ENCODE results near the gene KRTAP24-1. TPM values are rescaled to one million over a fixed set of nuclear protein-coding genes. Genes with fewer than 3 reads are reported as not detected.

KRTAP24-1 gene
- total and polyA plus RNA-seq, 2 of the 13 experiments (the other 11 are each of a cell fraction or from before 2014, with no cell fraction given): not detected

DNA sequence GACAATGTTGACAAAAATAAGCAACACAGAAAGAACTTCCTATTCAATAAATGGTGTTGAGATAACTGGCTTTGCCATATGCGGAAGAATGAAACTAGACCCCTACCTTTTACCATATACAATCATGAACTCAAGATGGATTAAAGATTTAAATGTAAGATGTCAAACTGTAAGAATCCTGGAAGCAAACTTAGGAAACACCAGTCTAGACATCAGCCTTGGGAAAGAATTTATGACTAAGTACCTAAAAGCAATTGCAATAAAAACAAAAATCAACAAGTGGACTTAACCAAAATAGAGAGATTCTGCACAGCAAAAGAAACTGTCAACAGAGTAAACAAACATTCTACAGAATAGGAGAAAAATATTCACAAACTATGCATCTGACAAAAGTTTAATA is 50.7 kb downstream of the KRTAP24-1 start:
- DNase-seq (ENCODE audit: low spot score): no peak
- POLR2A ChIA-PET: no interaction called here
- no peak for TF ChIP-seq RERE (CRISPR knock-in tag; IDR thresholded peaks at IDR 0.05; ENCODE audit: low read depth)
- no peak for TF ChIP-seq ZNF883 (CRISPR knock-in tag; IDR thresholded peaks at IDR 0.05; ENCODE audit: not compliant biosample characterization)
- TF ChIP-seq GATAD2A (CRISPR knock-in tag; IDR thresholded peaks at IDR 0.05): no peak
- no peak for TF ChIP-seq ETV6 (CRISPR knock-in tag; conservative IDR thresholded peaks at IDR 0.05)
- no peak for TF ChIP-seq ELF3 (CRISPR knock-in tag; IDR thresholded peaks at IDR 0.05)
- TF ChIP-seq, protein P1, sequence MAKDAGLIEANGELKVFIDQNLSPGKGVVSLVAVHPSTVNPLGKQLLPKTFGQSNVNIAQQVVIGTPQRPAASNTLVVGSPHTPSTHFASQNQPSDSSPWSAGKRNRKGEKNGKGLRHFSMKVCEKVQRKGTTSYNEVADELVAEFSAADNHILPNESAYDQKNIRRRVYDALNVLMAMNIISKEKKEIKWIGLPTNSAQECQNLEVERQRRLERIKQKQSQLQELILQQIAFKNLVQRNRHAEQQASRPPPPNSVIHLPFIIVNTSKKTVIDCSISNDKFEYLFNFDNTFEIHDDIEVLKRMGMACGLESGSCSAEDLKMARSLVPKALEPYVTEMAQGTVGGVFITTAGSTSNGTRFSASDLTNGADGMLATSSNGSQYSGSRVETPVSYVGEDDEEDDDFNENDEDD (CRISPR knock-in tag; IDR thresholded peaks at IDR 0.05; ENCODE audit: borderline replicate concordance): no peak
- WGBS (ENCODE audit: low lambda C conversion rate): 94% methylated on average over 1 of the region's 1 CpG
- Histone ChIP-seq H4K20me1 (ENCODE audit: insufficient read depth, low read length) (no peaks in the 10 kb centered on the region), H3K4me3 (replicated peaks in 1 of 3; ENCODE audit: insufficient read depth in 1 of 3, low read depth in 2 of 3, low read length in 3 of 3) (no peak overlapping the region), H3K4me1 (ENCODE audit: insufficient read depth, low read length) (no peaks in the 10 kb centered on the region), H3K27ac (ENCODE audit: extremely low read length, insufficient read depth, low read length) (no peak overlapping the region), H3K27me3 (ENCODE audit: control insufficient read depth in 1 of 2, insufficient read depth in 2 of 2, low read length in 2 of 2) (no peaks in the 10 kb centered on the region), H3K4me2 (ENCODE audit: low read depth, low read length) (no peak overlapping the region), H3K36me3 (replicated peaks in 1 of 2; ENCODE audit: control insufficient read depth in 1 of 2, insufficient read depth in 2 of 2, low read length in 2 of 2) (no peaks in the 10 kb centered on the region), H3K79me2 (ENCODE audit: insufficient read depth, low read length) (no peaks in the 10 kb centered on the region), H3K9ac (ENCODE audit: insufficient read depth, low read depth, low read length) (no peak overlapping the region), H2AFZ (ENCODE audit: low read length) (no peak overlapping the region), H3K9me3 (ENCODE audit: low read length) (peaks cover 88% of the 10 kb centered on the region)
- no peak for ATAC-seq
- CTCF ChIA-PET (ENCODE audit: low intra/inter-chr PET ratio, low total read pairs): no interaction called here
- intact Hi-C loops (cut with micrococcal nuclease; ENCODE audit: unreplicated experiment): no loop called here
- in situ Hi-C loops (cut with HindIII; ENCODE audit: extremely low pct_ligation_motif_present, low pct_unique_long_range_greater_than_20kb): no loop called here
- no peak for FAIRE-seq
- BruUV-seq (replicated peaks): no TSS peak

Other genes starting within 250 kb of the KRTAP24-1 start
- not detected in 2 replicates for gene CLDN17, start 116.1 kb downstream of the KRTAP24-1 start, total RNA-seq (2016; rRNA removed; fragmentation: Illumina TruSeq; extraction: Trizol)
- gene CLDN17, start 116.1 kb downstream of the KRTAP24-1 start, polyA plus RNA-seq (2011; rRNA removed): not detected in 2 replicates
- gene CLDN8, start 66.9 kb downstream of the KRTAP24-1 start, total RNA-seq (2016; rRNA removed; fragmentation: Illumina TruSeq; extraction: Trizol): not detected in 2 replicates
- gene CLDN8, start 66.9 kb downstream of the KRTAP24-1 start, polyA plus RNA-seq (2011; rRNA removed): not detected in 2 replicates
- not detected in 2 replicates for gene KRTAP25-1, start 6.6 kb upstream of the KRTAP24-1 start, total RNA-seq (2016; rRNA removed; fragmentation: Illumina TruSeq; extraction: Trizol)
- not detected in 2 replicates for gene KRTAP25-1, start 6.6 kb upstream of the KRTAP24-1 start, polyA plus RNA-seq (2011; rRNA removed)
- not detected in 2 replicates for gene KRTAP26-1, start 37.4 kb upstream of the KRTAP24-1 start, total RNA-seq (2016; rRNA removed; fragmentation: Illumina TruSeq; extraction: Trizol)
- not detected in 2 replicates for gene KRTAP26-1, start 37.4 kb upstream of the KRTAP24-1 start, polyA plus RNA-seq (2011; rRNA removed)
- gene KRTAP27-1, start 54.7 kb upstream of the KRTAP24-1 start, total RNA-seq (2016; rRNA removed; fragmentation: Illumina TruSeq; extraction: Trizol): not detected in 2 replicates
- not detected in 2 replicates for gene KRTAP27-1, start 54.7 kb upstream of the KRTAP24-1 start, polyA plus RNA-seq (2011; rRNA removed)
- not detected in 2 replicates for gene KRTAP23-1, start 65.7 kb upstream of the KRTAP24-1 start, total RNA-seq (2016; rRNA removed; fragmentation: Illumina TruSeq; extraction: Trizol)
- gene KRTAP23-1, start 65.7 kb upstream of the KRTAP24-1 start, polyA plus RNA-seq (2011; rRNA removed): not detected in 2 replicates
- not detected in 2 replicates for gene KRTAP13-2, start 89.3 kb upstream of the KRTAP24-1 start, total RNA-seq (2016; rRNA removed; fragmentation: Illumina TruSeq; extraction: Trizol)
- gene KRTAP13-2, start 89.3 kb upstream of the KRTAP24-1 start, polyA plus RNA-seq (2011; rRNA removed): not detected in 2 replicates
- not detected in 2 replicates for gene KRTAP13-1, start 113.1 kb upstream of the KRTAP24-1 start, total RNA-seq (2016; rRNA removed; fragmentation: Illumina TruSeq; extraction: Trizol)
- not detected in 2 replicates for gene KRTAP13-1, start 113.1 kb upstream of the KRTAP24-1 start, polyA plus RNA-seq (2011; rRNA removed)
- gene KRTAP13-3, start 143.0 kb upstream of the KRTAP24-1 start, total RNA-seq (2016; rRNA removed; fragmentation: Illumina TruSeq; extraction: Trizol): not detected in 2 replicates
- not detected in 2 replicates for gene KRTAP13-3, start 143.0 kb upstream of the KRTAP24-1 start, polyA plus RNA-seq (2011; rRNA removed)
- not detected in 2 replicates for gene KRTAP13-4, start 147.3 kb upstream of the KRTAP24-1 start, total RNA-seq (2016; rRNA removed; fragmentation: Illumina TruSeq; extraction: Trizol)
- not detected in 2 replicates for gene KRTAP13-4, start 147.3 kb upstream of the KRTAP24-1 start, polyA plus RNA-seq (2011; rRNA removed)
- gene KRTAP15-1, start 157.3 kb upstream of the KRTAP24-1 start, total RNA-seq (2016; rRNA removed; fragmentation: Illumina TruSeq; extraction: Trizol): not detected in 2 replicates
- not detected in 2 replicates for gene KRTAP15-1, start 157.3 kb upstream of the KRTAP24-1 start, polyA plus RNA-seq (2011; rRNA removed)
- not detected in 2 replicates for gene KRTAP19-1, start 197.4 kb upstream of the KRTAP24-1 start, total RNA-seq (2016; rRNA removed; fragmentation: Illumina TruSeq; extraction: Trizol)
- not detected in 2 replicates for gene KRTAP19-1, start 197.4 kb upstream of the KRTAP24-1 start, polyA plus RNA-seq (2011; rRNA removed)
- gene KRTAP19-2, start 204.5 kb upstream of the KRTAP24-1 start, total RNA-seq (2016; rRNA removed; fragmentation: Illumina TruSeq; extraction: Trizol): not detected in 2 replicates
- not detected in 2 replicates for gene KRTAP19-2, start 204.5 kb upstream of the KRTAP24-1 start, polyA plus RNA-seq (2011; rRNA removed)
- gene KRTAP19-3, start 209.1 kb upstream of the KRTAP24-1 start, total RNA-seq (2016; rRNA removed; fragmentation: Illumina TruSeq; extraction: Trizol): not detected in 2 replicates
- not detected in 2 replicates for gene KRTAP19-3, start 209.1 kb upstream of the KRTAP24-1 start, polyA plus RNA-seq (2011; rRNA removed)
- not detected in 2 replicates for gene KRTAP19-4, start 214.2 kb upstream of the KRTAP24-1 start, total RNA-seq (2016; rRNA removed; fragmentation: Illumina TruSeq; extraction: Trizol)
- gene KRTAP19-4, start 214.2 kb upstream of the KRTAP24-1 start, polyA plus RNA-seq (2011; rRNA removed): not detected in 2 replicates
- not detected in 2 replicates for gene KRTAP19-5, start 219.2 kb upstream of the KRTAP24-1 start, total RNA-seq (2016; rRNA removed; fragmentation: Illumina TruSeq; extraction: Trizol)
- not detected in 2 replicates for gene KRTAP19-5, start 219.2 kb upstream of the KRTAP24-1 start, polyA plus RNA-seq (2011; rRNA removed)